Adipocyte (in vitro differentiated cells): Measurements from ENCODE around the gene DCLK2.

Experiments used
- DNase-seq: peaks from one replicate; pipeline ENCODE4 v3.0.0-alpha.2; 2015; ENCODE audit warnings: low read depth
- H3K27me3 ChIP-seq: replicated peaks from 2 replicates; pipeline ENCODE4 v1.7.0; 2013; ENCODE audit warnings: mild to moderate bottlenecking, low read length, moderate library complexity; ENCODE audit not compliant: control insufficient read depth, insufficient read depth
- H3K36me3 ChIP-seq: 2 replicates; pipeline ENCODE4 v1.7.0; 2013; ENCODE audit warnings: low read length, mild to moderate bottlenecking, moderate library complexity; ENCODE audit not compliant: control insufficient read depth, insufficient read depth, severe bottlenecking
- H3K4me1 ChIP-seq: 2 replicates; pipeline ENCODE4 v1.7.0; 2013; ENCODE audit warnings: mild to moderate bottlenecking, low read length, moderate library complexity; ENCODE audit not compliant: control insufficient read depth, insufficient read depth
- H3K4me3 ChIP-seq: 2 replicates; pipeline ENCODE4 v1.7.0; 2013; ENCODE audit warnings: mild to moderate bottlenecking, low read length, moderate library complexity
- H3K9ac ChIP-seq: 2 replicates; pipeline ENCODE4 v1.7.0; 2013; ENCODE audit warnings: mild to moderate bottlenecking, low read length, moderate library complexity
- H3K9me3 ChIP-seq: 2 replicates; pipeline ENCODE4 v1.7.0; 2013; ENCODE audit warnings: mild to moderate bottlenecking, low read length, moderate library complexity; ENCODE audit not compliant: control insufficient read depth

Gene DCLK2

GRCh38 chr4:150119492-150119891, 41.2 kb downstream of the DCLK2 start:
- Histone ChIP-seq H3K9me3 (peaks cover 19% of the 10 kb centered on the region), H3K27me3 (no peaks in the 10 kb centered on the region), H3K4me1 (peaks cover 12% of the 10 kb centered on the region), H3K4me3 (no peak overlapping the region), H3K36me3 (no peaks in the 10 kb centered on the region), H3K9ac (no peak overlapping the region)
- DNase-seq = peak; percentile 67

- Histone ChIP-seq H3K4me1 (peaks cover 26% of the 10 kb centered on the region), H3K9ac (no peak overlapping the region), H3K27me3 (no peaks in the 10 kb centered on the region), H3K36me3 (no peaks in the 10 kb centered on the region), H3K9me3 (peaks cover 10% of the 10 kb centered on the region), H3K4me3 (no peak overlapping the region)
- no peak for DNase-seq
These were observed 44.8 kb downstream of the DCLK2 start for GRCh38 chr4:150123087-150123486.

DNA sequence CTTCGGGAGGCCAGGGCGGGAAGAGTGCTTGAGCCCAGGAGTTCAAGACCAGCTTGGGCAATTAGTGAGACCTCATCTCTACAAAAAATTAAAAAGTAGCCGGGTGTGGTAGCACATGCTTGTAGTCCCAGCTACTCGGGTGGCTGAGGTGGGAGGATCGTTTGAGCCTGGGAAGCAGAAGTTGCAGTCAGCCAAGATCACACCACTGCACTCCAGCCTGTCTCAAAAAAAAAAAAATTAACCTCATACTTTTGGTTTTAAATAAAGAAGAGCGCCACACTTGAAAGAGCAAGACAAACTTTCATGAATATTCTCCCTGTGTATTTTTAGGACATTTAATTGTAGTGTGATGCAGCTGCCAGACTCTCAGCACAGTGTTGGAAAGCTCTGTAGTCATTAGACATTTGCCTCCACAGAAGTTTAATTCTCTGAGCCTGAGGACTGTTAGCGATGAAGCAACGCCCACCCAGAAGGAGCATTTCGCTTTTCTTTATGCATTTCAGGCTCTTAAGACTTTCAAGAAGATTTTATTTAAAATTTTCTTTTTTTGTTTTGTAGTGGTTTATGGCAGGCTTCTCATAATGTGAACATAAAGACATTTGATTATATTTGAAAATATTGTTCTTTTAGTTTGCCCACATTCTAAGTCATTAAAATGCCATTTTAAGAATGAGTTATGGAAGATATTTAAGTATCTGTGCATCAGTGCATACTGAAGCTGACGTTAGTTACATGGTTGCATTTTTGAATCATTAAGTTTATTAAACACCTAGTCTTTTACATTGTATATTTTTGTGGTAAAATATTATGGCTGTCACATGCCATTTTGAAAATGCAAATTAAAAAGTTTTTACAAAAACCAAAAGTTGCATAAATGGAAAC, 45.8 kb downstream of the DCLK2 start:
- Histone ChIP-seq H3K9me3 (peaks cover 10% of the 10 kb centered on the region), H3K4me3 (no peak overlapping the region), H3K36me3 (no peaks in the 10 kb centered on the region), H3K9ac (no peak overlapping the region), H3K27me3 (no peaks in the 10 kb centered on the region), H3K4me1 (peaks cover 26% of the 10 kb centered on the region)
- no peak for DNase-seq

DNA sequence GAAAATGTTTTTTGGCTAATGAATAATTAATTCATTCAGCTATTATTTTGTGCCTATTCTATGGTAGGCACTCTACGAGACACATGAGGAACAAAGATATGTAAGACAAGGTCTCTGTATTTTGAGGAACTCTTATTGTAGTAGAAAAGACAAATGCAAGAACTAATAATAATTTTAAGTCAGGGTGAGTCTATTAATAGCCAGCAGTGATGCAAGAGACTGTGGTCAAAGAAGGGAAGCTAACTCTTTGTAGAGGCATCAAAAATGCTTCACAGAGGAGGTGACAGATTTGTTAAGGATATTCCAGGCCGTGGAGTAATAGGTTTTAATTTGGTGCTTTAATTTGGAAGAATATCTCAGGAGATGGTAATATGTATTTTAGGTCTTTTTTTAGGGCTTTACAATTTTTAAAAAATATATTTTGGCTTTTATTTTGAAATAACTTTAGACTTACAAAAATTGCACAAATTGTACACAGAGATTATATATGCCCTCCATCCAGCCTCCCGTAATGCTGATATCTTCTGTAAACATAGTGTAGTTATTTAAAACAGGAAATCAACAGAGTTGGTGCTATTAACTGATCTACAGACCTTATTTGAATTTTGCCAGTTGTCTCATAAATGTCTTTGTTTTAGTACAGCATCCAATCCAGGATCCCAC, 48.1 kb downstream of the DCLK2 start:
- Histone ChIP-seq H3K4me3 (no peak overlapping the region), H3K4me1 (peaks cover 17% of the 10 kb centered on the region), H3K36me3 (no peaks in the 10 kb centered on the region), H3K9me3 (peaks cover 9% of the 10 kb centered on the region), H3K27me3 (no peaks in the 10 kb centered on the region), H3K9ac (no peak overlapping the region)
- peak; percentile 29 for DNase-seq

GRCh38 chr4:150126864-150127203, 48.6 kb downstream of the DCLK2 start:
- H3K4me1 ChIP-seq = peaks cover 22% of the 10 kb centered on the region
- no peak overlapping the region for H3K9ac ChIP-seq
- no peak overlapping the region for H3K4me3 ChIP-seq
- DNase-seq = peak; percentile 60
- H3K9me3 ChIP-seq = peaks cover 4% of the 10 kb centered on the region
- H3K36me3 ChIP-seq = no peaks in the 10 kb centered on the region
- H3K27me3 ChIP-seq = no peaks in the 10 kb centered on the region

- no peak for DNase-seq
- no peaks in the 10 kb centered on the region for H3K27me3 ChIP-seq
- H3K36me3 ChIP-seq = no peaks in the 10 kb centered on the region
- H3K9me3 ChIP-seq = no peaks in the 10 kb centered on the region
- H3K9ac ChIP-seq = no peak overlapping the region
- H3K4me1 ChIP-seq = peaks cover 23% of the 10 kb centered on the region
- no peak overlapping the region for H3K4me3 ChIP-seq
These were observed 49.5 kb downstream of the DCLK2 start for GRCh38 chr4:150127757-150128156.

DNA sequence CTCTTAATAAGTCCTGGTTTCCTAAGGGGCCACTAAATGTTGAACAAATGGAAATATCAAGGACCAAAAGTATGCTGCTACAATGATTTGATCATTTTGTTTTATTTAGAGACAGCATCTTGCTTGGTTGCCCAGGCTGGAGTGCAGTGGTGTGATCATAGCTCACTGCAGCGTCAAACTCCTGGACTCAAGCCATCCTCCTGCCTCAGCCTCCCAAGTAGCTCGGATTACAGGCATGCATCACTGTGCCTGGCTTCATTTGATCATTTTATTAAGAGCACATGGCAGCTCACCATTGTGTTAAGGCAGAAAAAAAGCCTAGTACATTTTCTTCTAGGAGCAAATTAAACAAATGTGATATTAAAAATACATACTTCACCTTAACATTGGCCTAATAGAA, 52.7 kb downstream of the DCLK2 start:
- H3K4me1 ChIP-seq = peaks cover 22% of the 10 kb centered on the region
- no peaks in the 10 kb centered on the region for H3K9me3 ChIP-seq
- peak; percentile 79 for DNase-seq

GRCh38 chr4:150131581-150132228, 53.5 kb downstream of the DCLK2 start:
- H3K9me3 ChIP-seq = no peaks in the 10 kb centered on the region
- no peaks in the 10 kb centered on the region for H3K36me3 ChIP-seq
- no peak overlapping the region for H3K9ac ChIP-seq
- no peaks in the 10 kb centered on the region for H3K27me3 ChIP-seq
- no peak for DNase-seq
- H3K4me3 ChIP-seq = no peak overlapping the region
- peaks cover 14% of the 10 kb centered on the region for H3K4me1 ChIP-seq

More for the DNA sequence above, 52.7 kb downstream of the DCLK2 start:
- no peak overlapping the region for H3K4me3 ChIP-seq
- H3K27me3 ChIP-seq = no peaks in the 10 kb centered on the region
- no peak overlapping the region for H3K9ac ChIP-seq
- H3K36me3 ChIP-seq = no peaks in the 10 kb centered on the region

- H3K9me3 ChIP-seq = no peaks in the 10 kb centered on the region
- no peaks in the 10 kb centered on the region for H3K36me3 ChIP-seq
- no peaks in the 10 kb centered on the region for H3K27me3 ChIP-seq
- H3K9ac ChIP-seq = no peak overlapping the region
- no peak overlapping the region for H3K4me3 ChIP-seq
- H3K4me1 ChIP-seq = peaks cover 9% of the 10 kb centered on the region
- DNase-seq = no peak
These were observed 55.4 kb downstream of the DCLK2 start for GRCh38 chr4:150133605-150134004.

DNA sequence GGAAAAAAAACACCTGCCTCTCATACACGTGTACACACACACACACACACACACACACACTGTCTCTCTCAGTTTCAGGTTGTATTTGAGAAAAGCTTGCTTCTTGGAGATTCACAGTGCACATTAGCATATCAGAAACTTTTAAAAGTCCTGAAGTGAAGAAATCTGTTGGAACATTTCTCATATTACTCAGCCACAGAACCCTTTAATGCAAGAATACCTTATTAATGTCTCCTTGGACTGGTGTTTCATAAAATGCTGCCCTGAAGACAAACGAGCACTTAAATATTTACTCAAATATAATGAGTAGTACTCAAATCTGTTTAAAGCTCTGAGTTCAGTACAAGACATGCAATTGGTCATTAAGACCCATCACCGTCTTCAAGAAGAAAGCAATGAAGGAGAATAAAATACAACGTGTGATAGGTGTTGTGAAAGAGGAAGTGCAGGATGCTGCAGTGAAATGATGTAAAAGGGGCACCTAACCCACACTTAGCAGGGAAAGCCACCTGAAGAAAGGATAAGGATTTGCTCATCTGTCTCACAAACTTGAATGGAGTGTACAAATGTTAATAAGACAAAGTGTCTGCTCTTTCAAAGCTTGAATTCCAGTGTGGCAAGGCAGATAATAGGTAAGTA, 57.0 kb downstream of the DCLK2 start:
- Histone ChIP-seq H3K4me1 (peaks cover 10% of the 10 kb centered on the region), H3K4me3 (no peak overlapping the region), H3K27me3 (no peaks in the 10 kb centered on the region), H3K9me3 (no peaks in the 10 kb centered on the region), H3K36me3 (no peaks in the 10 kb centered on the region), H3K9ac (no peak overlapping the region)
- DNase-seq = no peak

GRCh38 chr4:150136036-150136435, 57.8 kb downstream of the DCLK2 start:
- Histone ChIP-seq H3K4me3 (no peak overlapping the region), H3K36me3 (no peaks in the 10 kb centered on the region), H3K27me3 (no peaks in the 10 kb centered on the region)

More at GRCh38 chr4:150136036-150136435, 57.8 kb downstream of the DCLK2 start:
- H3K9me3 ChIP-seq = no peaks in the 10 kb centered on the region
- peaks cover 18% of the 10 kb centered on the region for H3K4me1 ChIP-seq
- no peak for DNase-seq
- H3K9ac ChIP-seq = no peak overlapping the region
